NCI-H1105 treated with DMSO at 0.1 percent for 48 hours (cell line): Measurements from ENCODE around the gene AQP11.

Experiments used
- DNase-seq: peaks from one replicate; lab custom pipeline; 2025; lab: John Stamatoyannopoulos, UW

The AQP11 gene

GRCh38 chr11:77658213-77659013 lies 68.7 kb downstream of the AQP11 start:
- DNase-seq: no peak
